HG03432 (cell line): ENCODE results near the gene TXNL4B.

Experiments used
- ATAC-seq: cut with Tn5 transposase; IDR thresholded peaks from one replicate; pipeline ENCODE4 v1.9.1; 2021; ENCODE audit warnings: mild to moderate bottlenecking, moderate library complexity; ENCODE audit not compliant: unreplicated experiment

TXNL4B gene

DNA sequence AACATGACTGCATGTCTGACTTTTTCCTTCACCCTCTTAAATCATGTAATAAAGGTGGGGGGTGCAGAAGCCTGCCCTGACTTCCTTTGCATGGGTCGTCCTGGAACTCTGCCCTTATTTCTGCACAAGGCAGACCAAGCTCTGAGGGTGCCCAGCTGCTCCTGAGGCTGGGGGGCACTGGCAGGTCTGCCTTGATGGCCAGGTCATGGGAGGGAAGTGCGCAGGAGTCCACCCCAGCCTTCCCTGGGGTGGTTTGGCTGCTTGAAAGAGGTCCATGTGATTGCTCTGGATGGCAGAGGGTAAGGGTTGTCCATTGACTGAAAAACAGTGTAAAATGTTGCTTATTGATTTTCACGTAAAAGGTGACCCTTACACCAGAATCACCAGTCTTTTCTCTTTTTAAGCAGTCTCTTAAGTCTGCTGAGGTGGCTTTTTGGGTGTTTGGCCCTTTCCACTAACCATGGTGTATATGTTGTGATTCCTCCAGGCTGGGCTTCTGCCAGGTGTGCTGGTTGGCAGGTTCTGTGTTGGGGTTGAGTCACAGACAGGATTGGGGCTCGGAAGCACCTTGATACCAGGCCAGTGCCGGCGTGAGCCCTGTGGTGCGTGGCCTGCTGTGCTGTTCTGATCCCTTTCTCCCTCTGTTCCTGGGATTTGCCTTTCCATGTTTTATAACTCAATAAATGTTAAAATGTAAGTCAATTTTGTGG lies 19.6 kb upstream of the TXNL4B start:
- ATAC-seq = no peak

DNA sequence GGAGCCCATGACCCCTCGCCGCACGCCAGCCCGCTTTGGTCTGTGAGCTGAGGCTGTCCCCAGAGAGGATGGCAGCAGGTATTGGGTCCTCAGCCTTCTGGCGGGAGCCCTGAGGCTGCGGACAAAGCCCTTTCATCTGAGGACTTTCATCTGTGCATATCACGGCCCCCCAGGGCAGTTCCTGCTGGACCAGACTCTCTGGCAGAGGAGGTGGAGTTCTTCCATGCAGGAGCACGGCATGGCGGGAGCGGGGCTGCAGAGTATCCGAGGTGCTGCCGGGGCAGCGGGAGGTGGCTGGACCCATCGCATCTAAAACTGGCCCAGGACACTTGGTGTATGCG lies 19.0 kb upstream of the TXNL4B start:
- ATAC-seq = no peak

DNA sequence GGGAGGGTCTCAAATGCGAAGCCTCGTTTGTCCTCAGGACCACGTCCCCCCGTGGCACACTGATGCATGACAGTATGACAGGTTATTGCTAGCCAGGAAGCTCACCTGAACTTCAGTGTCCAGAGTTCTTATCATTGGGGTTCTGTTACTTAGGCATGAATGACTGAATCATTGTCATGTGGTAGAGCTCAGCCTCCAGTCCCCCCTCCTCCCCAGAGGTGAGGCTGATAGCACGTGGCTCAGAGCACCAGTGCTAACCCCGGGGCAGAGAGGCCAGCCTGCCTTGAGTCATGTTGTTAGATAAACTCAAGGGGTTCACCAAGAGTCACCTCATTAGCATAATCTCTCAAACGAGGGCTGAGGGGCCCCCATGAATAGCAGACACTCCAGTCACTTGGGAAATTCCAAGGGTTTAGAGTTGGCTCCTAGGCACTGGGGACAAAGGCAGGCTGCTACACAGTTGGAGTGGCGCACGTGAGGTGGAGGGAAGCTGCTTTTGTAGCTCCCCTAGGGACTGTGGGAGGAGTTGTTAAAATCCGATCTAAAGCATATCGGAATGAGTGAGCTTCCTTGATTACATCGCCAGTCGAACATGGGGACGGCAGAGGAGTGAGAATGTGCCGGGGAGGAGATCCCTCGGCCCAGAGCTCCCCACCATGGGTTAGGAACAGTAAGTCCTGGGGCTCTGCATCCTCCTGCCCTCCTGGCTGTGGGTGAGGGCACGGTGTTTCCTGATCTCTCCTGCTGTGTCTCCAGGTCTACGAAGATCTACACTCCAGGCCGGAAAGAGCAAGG lies 18.4 kb upstream of the TXNL4B start:
- ATAC-seq = no peak

DNA sequence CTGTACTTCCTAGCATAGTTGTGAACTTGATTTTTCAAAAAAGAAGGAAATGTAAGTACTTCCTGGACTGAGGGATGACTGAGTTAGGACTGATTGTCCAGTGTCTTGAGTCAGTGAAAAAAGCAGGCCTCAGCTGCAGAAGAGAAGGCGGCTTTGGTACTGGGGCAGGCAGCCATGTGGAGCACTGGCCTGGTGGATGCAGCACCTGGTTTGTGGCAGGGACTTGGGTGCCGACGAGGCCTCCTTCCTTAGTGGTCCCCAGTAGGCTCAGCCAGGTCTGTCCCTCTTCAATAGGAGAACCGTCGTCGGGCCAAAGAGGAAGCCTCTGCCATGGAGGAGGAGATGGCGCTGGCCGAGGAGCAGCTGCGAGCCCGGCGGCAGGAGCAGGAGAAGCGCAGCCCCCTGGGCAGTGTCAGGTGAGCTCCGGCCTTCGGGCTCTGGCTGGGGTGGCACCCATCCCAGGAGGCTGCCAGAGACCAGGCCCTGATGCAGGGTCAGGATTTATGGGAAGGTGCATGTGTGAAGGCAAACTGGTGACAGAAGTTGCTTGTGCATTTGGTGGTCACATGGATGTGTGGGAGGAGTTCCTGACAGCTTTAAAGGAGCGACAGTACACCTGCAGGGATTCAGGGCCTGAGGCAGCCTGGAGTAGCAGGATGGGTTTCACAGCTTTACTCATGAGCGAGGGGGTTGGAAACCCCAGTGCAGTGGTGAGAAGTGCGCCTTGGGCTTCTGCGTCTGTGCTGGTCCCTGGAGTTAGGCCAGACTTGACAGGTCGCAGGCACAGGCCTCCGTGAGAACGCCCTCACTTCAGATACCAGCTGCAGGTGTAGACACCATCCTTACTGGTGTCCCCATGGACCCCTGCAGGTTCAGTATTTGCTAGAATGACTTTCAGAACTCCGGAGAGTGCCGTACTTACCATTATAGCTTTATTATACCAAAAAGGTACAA lies 17.5 kb upstream of the TXNL4B start:
- ATAC-seq = no peak

DNA sequence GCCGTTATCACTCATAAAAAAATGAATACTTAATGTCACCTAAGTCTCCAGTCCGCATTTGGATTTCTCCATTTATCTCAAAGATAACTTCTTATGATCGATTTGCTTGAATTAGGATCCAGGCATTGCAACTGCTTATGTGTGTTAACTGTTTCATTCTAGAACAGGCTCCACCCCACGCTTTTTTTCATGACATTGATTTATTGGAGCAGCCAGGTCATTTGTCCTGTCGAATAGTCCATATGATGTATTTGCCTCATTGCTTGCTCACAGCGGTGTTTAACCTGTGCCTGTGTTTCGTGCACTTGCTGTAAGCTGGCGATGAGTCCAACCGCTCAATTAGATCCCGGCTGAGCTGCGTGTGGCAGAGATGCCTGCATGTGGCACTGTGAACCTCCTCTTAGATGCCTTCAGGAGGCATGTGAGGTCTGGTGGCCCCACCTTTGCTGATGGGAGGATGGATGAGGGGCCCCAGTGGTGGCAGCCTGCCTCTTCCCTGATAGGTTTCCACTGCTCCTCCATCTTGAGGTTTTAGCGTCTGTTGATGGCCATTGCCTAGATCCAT lies 16.6 kb upstream of the TXNL4B start:
- no peak for ATAC-seq

DNA sequence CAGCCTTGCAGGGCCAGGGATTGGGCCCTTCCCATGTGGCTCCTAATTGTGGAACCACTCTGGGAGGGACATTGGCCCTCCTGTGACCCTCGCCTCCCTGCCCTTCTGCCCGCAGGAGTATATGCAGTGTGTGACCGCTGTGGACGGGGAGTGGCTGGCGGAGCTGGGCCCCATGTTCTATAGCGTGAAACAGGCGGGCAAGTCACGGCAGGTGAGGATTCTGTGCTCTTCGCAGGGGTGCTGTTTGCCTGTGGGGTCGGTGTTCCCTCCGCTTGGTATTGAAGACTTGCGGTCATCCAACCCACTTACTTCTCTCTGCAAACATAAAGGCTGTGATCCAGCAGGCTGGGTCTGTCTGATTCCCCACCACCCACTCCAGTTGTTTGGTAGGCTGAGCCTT lies 15.9 kb upstream of the TXNL4B start:
- no peak for ATAC-seq

DNA sequence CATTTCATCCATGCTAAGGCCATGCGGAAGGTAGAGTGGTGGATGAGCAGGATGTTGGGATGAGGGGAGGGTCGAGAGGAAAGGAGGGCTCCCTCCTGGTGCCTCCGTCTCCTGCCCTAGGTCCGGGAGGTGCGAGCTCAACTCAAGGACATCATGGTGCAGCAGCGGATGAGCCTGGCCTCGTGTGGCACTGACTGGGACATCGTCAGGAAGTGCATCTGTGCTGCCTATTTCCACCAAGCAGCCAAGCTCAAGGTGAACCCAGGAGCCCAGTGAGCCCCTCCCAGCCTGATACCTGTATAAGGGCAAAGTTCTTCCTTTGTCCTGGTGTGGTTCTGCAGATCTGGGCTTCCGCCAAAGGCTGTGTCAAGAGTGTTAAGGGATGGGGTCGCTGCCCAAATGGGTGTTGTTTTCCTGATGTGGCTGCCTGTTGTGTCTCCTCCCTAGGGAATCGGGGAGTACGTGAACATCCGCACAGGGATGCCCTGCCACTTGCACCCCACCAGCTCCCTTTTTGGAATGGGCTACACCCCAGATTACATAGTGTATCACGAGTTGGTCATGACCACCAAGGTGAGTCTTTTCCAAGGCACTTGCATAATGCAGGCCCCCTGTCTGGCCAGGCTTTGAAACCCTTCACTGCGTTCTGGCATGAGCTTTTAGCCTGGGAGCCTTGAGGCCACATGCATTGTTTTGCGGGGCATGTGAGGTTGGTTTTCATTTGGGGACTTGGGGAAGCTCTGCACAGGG lies 15.1 kb upstream of the TXNL4B start:
- ATAC-seq = no peak

DNA sequence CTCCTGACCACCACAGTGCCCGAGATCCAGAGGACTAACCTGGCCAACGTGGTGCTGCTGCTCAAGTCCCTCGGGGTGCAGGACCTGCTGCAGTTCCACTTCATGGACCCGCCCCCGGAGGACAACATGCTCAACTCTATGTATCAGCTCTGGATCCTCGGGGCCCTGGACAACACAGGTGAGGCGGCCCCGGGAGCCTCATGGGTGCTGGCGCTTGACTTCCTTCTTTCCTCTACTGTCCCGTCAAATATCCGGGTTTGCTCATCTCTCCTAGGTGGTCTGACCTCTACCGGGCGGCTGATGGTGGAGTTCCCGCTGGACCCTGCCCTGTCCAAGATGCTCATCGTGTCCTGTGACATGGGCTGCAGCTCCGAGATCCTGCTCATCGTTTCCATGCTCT lies 14.0 kb upstream of the TXNL4B start:
- ATAC-seq = no peak

DNA sequence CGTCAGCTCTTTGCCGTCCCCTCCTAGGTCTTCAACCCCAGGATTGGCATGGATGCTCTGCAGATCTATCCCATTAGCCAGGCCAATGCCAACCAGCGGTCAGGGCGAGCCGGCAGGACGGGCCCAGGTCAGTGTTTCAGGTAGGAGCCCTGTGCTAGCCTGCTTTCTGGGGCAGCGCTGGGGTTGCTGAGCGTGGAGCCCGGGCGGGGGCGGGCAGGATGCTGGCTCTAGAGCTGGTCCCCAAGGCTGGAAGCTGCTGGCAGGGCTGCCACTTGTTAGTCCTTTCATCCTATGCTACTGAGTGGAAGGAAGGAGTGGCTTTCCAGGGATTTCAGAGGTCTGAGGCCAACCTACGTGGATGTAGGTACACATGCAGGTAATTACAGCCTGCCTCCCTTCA lies 12.6 kb upstream of the TXNL4B start:
- ATAC-seq = no peak

DNA sequence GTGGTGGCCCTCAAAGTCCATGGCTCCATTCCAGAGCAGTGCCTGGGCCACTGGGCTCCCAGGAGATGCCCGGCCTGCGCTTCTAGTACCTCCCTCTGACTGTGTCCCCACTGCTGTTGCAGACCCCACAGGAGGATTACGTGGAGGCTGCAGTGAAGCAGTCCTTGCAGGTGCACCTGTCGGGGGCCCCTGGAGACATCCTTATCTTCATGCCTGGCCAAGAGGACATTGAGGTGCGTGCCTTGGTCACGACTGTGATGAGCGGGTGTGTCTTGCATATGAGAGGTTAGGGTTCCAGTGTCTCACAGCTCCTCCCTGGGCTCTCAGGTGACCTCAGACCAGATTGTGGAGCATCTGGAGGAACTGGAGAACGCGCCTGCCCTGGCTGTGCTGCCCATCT lies 11.5 kb upstream of the TXNL4B start:
- no peak for ATAC-seq

DNA sequence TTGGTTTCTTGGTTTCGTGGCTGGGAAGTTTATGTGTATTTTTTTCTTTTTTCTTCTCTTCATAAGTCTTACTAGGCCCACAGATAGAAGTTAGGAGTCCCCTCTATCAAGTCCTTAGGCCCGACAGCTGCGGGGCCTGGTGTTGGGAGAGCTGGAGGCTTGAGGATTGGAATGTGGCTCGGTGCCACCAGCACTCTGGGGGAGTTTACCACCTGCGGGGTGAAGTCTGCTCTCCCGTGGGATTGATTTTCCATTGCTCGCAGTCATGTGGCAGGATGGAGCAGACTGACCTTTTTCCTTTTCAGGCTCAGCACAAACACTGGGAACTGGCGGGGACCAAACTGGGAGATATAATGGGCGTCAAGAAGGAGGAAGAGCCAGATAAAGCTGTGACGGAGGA lies 7.8 kb upstream of the TXNL4B start:
- no peak for ATAC-seq

DNA sequence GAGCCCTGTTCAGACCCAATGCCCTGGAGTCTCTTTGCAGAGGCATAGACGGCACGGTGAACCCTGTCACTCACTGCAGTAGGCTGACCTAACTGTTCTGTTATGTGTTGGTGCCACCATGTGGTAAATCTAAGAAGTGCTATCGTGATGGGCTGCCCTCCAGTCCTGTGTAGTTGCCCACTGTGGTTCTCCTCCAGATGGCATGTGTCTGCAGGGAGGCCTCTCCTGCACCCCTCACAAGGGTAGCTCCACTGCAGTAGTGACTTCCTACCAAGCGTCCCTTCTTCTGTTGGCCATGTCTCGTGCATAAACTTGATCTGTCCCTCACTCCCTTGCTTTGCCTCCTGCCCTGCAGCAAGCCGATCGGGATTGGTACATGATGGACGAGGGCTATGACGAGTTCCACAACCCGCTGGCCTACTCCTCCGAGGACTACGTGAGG lies 6.0 kb upstream of the TXNL4B start:
- peak; percentile 88 for ATAC-seq

DNA sequence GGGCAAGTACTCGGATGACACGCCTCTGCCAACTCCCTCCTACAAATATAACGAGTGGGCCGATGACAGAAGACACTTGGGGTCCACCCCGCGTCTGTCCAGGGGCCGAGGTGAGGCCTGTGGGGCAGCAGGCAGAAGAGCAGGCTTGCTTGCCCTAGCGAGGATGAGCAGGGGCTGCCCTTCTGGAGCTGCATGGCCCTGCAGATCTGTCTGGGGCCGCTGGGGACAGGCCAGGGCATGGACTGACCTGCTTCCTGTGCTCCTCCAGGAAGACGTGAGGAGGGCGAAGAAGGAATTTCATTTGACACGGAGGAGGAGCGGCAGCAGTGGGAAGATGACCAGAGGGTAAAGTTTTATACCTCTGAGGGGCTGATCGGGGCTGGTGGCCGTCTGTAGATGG lies 5.5 kb upstream of the TXNL4B start:
- no peak for ATAC-seq

DNA sequence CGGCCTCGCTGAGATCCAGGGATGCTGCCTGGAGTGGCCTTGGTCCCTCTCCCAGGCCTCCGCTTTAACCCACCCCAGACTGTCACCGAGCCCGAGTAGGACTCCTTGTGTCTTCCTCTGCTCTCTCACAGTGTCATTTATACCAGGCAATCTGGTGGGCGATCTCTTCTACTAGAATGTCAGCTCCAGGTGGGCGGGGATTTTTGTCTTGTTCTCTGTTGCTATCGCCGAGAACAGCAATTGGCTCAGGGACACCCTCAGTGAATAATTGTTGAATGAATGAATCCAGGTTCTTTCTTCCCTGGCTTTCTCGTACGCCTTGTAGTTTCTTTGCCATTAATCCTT lies 818 bp upstream of the TXNL4B start:
- ATAC-seq = peak; percentile 1

DNA sequence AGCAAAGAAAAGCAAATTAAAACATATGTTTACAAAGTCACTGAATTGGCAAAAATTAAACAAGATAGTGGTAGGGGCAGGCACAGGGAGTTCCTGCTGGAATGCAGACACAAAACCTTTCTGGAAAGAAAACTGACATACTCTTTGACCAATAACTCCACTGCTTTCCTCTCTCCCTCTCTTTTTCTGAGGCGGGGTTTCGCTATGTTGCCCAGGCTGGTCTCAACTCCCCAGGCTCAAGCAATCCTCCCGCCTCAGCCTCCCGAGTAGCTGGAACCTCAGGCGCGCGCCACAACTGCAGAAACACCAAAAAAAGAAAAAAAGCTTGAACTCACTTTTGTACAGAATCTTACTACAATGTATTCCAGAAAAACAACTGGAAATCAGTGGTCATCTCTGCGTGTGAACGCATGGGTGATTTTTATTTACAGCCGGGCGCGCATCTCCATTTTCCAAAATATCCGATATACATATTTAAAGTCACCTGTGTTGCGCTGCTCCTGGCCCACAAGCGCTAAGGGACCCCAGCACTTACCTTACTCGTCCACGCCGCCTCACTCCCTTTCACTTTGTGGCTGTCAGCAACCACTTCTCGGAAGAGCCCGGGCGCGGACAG lies 480 bp downstream of the TXNL4B start:
- no peak for ATAC-seq

DNA sequence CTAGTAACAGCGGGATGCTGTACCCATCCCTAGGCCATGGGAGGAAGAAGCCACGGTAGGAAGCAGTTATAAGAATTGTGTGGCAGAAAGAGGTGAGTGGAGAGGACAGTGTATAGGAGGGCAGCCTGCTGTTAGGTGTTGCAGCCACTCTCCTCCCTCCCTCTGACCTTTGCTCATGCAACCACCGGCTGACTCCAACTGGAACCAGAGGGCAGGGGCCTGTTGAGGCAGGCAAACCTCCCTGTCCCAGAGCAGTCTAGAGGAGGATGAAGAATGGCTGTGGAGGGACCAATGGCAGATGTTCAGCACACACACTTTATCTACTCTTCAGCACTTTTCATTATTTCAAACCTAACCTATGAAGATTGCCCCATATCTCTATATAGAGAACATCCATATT lies 2.2 kb downstream of the TXNL4B start:
- no peak for ATAC-seq

DNA sequence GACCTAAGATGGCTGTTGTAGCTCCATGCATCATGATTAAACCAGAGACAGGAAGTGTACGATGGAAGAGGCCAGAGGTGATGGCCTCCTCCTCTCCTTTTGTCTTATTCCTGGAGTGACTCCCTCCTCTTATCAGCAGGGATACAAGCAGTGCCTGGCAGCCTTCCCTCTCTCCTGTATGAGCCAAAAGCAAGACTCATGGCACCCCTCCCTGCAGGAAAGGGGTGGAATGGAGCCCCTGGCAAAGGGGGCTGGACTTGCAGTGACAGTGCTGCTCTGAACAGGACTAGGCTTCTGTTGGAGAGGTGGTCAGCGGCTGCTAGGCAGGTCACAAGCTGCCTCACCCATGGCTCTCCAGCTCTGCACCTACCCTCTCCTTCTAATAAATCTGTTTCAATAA lies 8.4 kb downstream of the TXNL4B start:
- no peak for ATAC-seq

DNA sequence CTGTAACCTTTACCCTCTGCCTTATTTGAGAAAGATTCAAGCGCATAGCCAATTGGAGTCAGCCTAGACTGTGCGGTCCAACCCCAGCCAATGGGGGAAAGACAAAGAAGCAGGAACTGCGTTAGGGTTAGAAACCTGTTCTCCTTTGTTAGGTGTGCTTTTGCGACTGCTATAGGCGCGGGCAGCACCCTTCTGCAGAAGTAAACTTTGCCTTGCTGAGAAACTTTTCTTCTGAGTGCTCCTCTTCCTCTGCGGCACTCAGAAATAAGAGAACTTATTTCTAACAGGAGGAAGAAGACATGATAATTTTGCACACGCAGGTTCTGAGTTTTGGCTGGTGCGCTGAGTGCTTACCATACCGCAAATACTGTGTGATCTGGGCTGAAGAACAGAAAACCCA lies 9.0 kb downstream of the TXNL4B start:
- no peak for ATAC-seq

DNA sequence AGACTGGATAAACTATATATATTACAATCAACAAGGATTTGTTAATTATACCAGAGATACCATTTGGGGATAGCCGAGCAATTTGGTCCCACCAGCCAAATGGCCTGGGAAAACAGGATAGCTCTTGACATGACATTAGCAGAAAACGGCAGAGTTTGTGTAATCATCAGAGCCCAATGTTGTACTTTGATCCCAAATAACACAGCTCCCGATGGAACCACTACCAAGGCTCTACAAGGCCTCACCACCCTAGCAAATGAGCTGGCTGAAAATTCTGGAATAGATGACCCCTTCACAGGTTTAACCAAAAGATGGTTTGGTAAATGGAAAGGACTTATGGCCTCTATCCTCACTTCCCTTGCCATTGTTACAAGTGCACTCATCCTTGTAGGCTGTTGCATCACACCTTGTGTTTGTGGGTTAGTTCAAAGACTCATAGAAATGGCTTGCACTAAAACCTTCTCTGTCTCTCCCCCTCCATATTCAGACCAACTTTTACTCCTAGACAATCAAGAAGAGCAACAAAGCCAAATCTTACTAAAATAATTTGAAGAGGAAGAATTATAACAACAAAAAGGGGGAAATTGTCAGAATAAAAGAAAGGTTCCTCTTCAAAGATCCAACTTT lies 9.5 kb downstream of the TXNL4B start:
- no peak for ATAC-seq
